GM12872 (cell line): ENCODE measurements around the gene CDH13.

Source experiments
- CTCF ChIP-seq: IDR thresholded peaks from 3 replicates; pipeline ENCODE4 v1.5.1; 2011; ENCODE audit warnings: low read depth, mild to moderate bottlenecking, low read length, moderate library complexity; ENCODE audit not compliant: insufficient read depth

Gene CDH13

GRCh38 chr16:83270640-83271039 lies 643.9 kb downstream of the CDH13 start:
- TF ChIP-seq CTCF: no peak

GRCh38 chr16:83271123-83271522 lies 644.4 kb downstream of the CDH13 start:
- no peak for TF ChIP-seq CTCF

- TF ChIP-seq CTCF: no peak
Observed at GRCh38 chr16:83271970-83272575, 645.3 kb downstream of the CDH13 start.

DNA sequence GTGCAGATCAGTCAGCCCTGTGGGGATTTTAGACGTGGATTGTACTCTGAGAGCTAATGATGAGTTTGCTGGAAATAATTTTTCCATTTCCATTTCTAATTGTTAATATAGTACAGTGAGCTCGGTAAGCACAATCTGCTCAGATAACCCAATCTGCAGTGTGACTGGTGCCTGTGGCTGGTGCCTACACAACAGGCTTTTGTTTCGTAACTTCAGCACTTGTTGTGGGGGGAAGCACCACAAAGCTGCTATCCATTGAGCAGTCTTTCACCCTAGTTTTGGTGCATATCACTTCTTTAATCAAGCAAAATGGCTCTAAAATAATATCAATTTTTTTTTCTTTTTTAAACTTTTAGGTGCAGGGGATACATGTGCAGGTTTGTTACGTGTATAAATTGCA lies 646.1 kb downstream of the CDH13 start:
- TF ChIP-seq CTCF: no peak

DNA sequence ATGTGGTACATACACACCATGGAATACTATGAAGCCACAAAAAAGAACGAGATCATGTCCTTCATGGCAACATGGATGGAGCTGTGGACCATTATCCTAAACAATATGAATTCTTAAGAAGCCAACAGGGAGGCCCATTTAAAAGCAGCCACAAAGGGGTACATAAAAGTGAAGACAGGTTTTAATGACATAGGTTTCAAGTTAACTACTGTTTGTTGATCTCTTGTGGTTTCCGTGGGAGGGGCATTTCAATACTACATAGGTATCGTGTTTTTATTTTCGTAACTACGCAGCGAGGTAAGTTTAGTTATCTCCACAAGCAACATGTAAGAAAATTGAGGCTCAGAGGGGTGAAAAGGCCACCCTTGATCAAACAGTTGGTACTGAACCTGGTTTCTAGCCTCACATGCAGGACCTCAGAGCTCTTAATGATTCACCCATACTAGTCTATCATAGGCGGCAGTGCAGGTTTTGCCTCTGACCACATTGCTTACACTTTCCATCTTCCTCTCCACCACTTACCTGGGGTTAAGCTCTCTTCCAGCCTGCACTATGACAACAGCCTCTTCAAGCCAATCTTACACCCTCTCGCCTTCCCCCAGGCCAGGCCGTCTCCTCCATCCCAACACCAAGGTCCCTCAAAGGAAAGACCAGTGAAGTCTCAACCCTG lies 646.9 kb downstream of the CDH13 start:
- no peak for TF ChIP-seq CTCF

GRCh38 chr16:83279251-83279650 lies 652.5 kb downstream of the CDH13 start:
- TF ChIP-seq CTCF: no peak

DNA sequence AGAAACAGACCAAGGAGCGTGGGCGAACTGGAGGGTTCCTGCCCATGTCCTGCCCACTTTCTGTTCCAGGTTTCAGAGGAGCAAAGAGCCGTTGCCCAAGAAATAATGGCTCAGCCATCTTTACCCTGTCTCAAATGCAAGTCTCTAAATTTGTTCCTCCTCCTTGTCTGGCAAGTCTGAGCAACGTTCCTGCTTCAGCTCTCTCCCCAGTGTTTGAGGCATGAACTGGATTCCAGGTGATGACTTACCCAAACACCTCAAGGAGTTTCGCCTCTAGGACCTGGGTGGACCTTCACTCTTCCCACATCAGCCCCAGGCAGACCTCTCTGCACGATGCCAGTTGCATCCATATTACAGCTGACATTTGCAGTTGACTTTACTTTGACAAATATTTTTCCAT lies 659.2 kb downstream of the CDH13 start:
- no peak for TF ChIP-seq CTCF

DNA sequence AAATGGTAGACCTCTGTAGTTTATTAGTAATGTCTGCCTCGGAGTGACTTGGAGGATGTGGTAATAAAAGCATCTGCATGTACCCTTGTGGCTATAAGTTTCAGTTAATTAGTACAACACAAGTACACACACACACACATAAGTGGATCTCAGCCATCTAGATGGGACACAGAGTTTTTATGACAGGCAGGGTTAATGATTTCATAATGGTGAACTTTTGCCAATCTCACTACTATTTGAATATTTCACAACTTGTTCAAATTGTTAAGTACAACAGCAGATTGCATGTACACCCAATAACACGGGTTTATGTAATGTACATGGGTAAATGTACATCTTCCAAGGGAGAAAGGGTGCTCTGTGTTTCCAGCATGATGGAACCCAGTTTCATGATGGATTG lies 669.7 kb downstream of the CDH13 start:
- TF ChIP-seq CTCF: no peak
